Measurements from ENCODE around the gene MAP4K3.
"Not testable (repeated sequence)": the region's sequence is repeated elsewhere in the genome, so short reads cannot be mapped to it uniquely, and the experiment has no call there.

MAP4K3 gene

GRCh38 chr2:39392672-39393071, 44.4 kb downstream of the MAP4K3 start:
- TF ChIP-seq POLR2A (IDR thresholded peaks at IDR 0.05; ENCODE audit: extremely low read depth, insufficient read length) (no peak), CTCF (IDR thresholded peaks at IDR 0.05; ENCODE audit: low read depth, low read length) (no peak), MYC (IDR thresholded peaks at IDR 0.05; ENCODE audit: low read depth, low read length) (no peak), MAX (IDR thresholded peaks at IDR 0.05; ENCODE audit: low read depth, low read length) (no peak)
- DNase-seq (ENCODE audit: low read depth) = no peak
- no peak overlapping the region for H3K4me3 ChIP-seq (ENCODE audit: low read depth, low read length)

GRCh38 chr2:39390216-39390615, 46.9 kb downstream of the MAP4K3 start:
- no peak overlapping the region for H3K4me3 ChIP-seq (ENCODE audit: low read depth, low read length)
- DNase-seq (ENCODE audit: low read depth) = no peak
- TF ChIP-seq MYC (IDR thresholded peaks at IDR 0.05; ENCODE audit: low read depth, low read length) = no peak
- TF ChIP-seq MAX (IDR thresholded peaks at IDR 0.05; ENCODE audit: low read depth, low read length) = no peak
- TF ChIP-seq POLR2A (IDR thresholded peaks at IDR 0.05; ENCODE audit: extremely low read depth, insufficient read length) = no peak
- no peak for TF ChIP-seq CTCF (IDR thresholded peaks at IDR 0.05; ENCODE audit: low read depth, low read length)

- no peak for DNase-seq (ENCODE audit: low read depth)
- H3K4me3 ChIP-seq (ENCODE audit: low read depth, low read length) = no peak overlapping the region
- no peak for TF ChIP-seq CTCF (IDR thresholded peaks at IDR 0.05; ENCODE audit: low read depth, low read length)
- no peak for TF ChIP-seq POLR2A (IDR thresholded peaks at IDR 0.05; ENCODE audit: extremely low read depth, insufficient read length)
- TF ChIP-seq MAX (IDR thresholded peaks at IDR 0.05; ENCODE audit: low read depth, low read length) = no peak
- TF ChIP-seq MYC (IDR thresholded peaks at IDR 0.05; ENCODE audit: low read depth, low read length) = no peak
These were observed 51.0 kb downstream of the MAP4K3 start for GRCh38 chr2:39386064-39386463.

GRCh38 chr2:39385172-39385571, 51.9 kb downstream of the MAP4K3 start:
- no peak for TF ChIP-seq POLR2A (IDR thresholded peaks at IDR 0.05; ENCODE audit: extremely low read depth, insufficient read length)
- no peak for TF ChIP-seq MAX (IDR thresholded peaks at IDR 0.05; ENCODE audit: low read depth, low read length)
- no peak for TF ChIP-seq CTCF (IDR thresholded peaks at IDR 0.05; ENCODE audit: low read depth, low read length)
- no peak for TF ChIP-seq MYC (IDR thresholded peaks at IDR 0.05; ENCODE audit: low read depth, low read length)
- no peak for DNase-seq (ENCODE audit: low read depth)
- no peak overlapping the region for H3K4me3 ChIP-seq (ENCODE audit: low read depth, low read length)

GRCh38 chr2:39384071-39384470, 53.0 kb downstream of the MAP4K3 start:
- H3K4me3 ChIP-seq (ENCODE audit: low read depth, low read length); DNase-seq (ENCODE audit: low read depth): not testable (repeated sequence)

- no peak overlapping the region for H3K4me3 ChIP-seq (ENCODE audit: low read depth, low read length)
- TF ChIP-seq MYC (IDR thresholded peaks at IDR 0.05; ENCODE audit: low read depth, low read length) = no peak
- no peak for TF ChIP-seq POLR2A (IDR thresholded peaks at IDR 0.05; ENCODE audit: extremely low read depth, insufficient read length)
- no peak for TF ChIP-seq MAX (IDR thresholded peaks at IDR 0.05; ENCODE audit: low read depth, low read length)
- TF ChIP-seq CTCF (IDR thresholded peaks at IDR 0.05; ENCODE audit: low read depth, low read length) = no peak
- no peak for DNase-seq (ENCODE audit: low read depth)
These were observed 53.9 kb downstream of the MAP4K3 start for GRCh38 chr2:39383146-39383545.
